PFSK-1 (cell line): ENCODE measurements around the gene UQCRQ.
A peak's percentile ranks its signal among the peaks of the same experiment; 100 is the strongest.

ENCODE experiments used
- FOXP2 ChIP-seq: optimal IDR thresholded peaks from 2 replicates; pipeline ENCODE3; 2011; ENCODE audit warnings: borderline replicate concordance, control low read depth, inconsistent platforms; ENCODE audit not compliant: insufficient read depth; ENCODE audit errors: extremely low read length, extremely low read depth
- POLR2AphosphoS5 ChIP-seq: IDR thresholded peaks from 2 replicates; pipeline ENCODE4 v1.6.1; 2012; ENCODE audit warnings: low read depth, mild to moderate bottlenecking, control low read depth, low read length, moderate library complexity
- REST ChIP-seq, 2 experiments: IDR thresholded peaks; 2 replicates each; pipeline versions ENCODE4 v1.6.1 to v1.8.0; 2011 to 2012; ENCODE audit warnings: low read depth in 2 of 2, low read length in 2 of 2, control low read depth in 1 of 2, inconsistent platforms in 1 of 2, mild to moderate bottlenecking in 1 of 2, moderate library complexity in 1 of 2; ENCODE audit not compliant: insufficient read depth in 1 of 2
- TAF1 ChIP-seq: IDR thresholded peaks from 2 replicates; pipeline ENCODE4 v1.6.1; 2012; ENCODE audit warnings: low read length, control low read depth, borderline replicate concordance; ENCODE audit not compliant: insufficient read depth

GRCh38 chr5:132829742-132830435, 36.6 kb upstream of the UQCRQ start:
- TF ChIP-seq POLR2AphosphoS5 (no peak), TAF1 (no peak), REST (IDR thresholded peaks at IDR 0.05; ENCODE audit: insufficient read depth in 1 of 2, low read depth in 2 of 2, low read length in 2 of 2) (0 out of 4 replicates have a peak, but pooled peaks of 1 of the 2 experiments have one; percentile 10), FOXP2 (peak; percentile 35)
